GM18519 (cell line): Measurements from ENCODE around the gene GRAMD1B.
"Not testable (repeated sequence)": the region's sequence is repeated elsewhere in the genome, so short reads cannot be mapped to it uniquely, and the experiment has no call there.

Experiments used
- ATAC-seq: cut with Tn5 transposase; IDR thresholded peaks from one replicate; pipeline ENCODE4 v1.9.1; 2021; ENCODE audit warnings: mild to moderate bottlenecking, moderate library complexity; ENCODE audit not compliant: unreplicated experiment, low FRiP score

Gene GRAMD1B

DNA sequence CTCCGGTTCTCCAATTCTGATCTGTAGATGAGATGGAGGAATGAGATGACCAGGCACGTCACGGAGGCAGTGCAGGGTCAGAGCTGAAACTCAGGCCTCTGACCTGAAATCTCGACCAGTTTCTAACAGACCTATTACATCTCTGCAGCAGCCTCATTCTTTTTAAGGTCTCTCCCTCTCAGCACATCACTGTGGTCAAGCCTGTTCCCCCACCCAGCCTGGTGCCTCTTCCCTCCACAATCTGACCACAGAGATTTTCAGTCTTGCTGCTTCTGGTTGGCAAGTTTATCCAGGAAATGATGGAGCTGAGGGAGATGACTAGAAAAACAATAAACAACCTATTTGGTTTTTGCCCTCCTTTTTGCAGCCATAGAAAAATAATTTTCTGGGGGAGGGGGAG, 9.5 kb downstream of the GRAMD1B start:
- ATAC-seq: no peak

DNA sequence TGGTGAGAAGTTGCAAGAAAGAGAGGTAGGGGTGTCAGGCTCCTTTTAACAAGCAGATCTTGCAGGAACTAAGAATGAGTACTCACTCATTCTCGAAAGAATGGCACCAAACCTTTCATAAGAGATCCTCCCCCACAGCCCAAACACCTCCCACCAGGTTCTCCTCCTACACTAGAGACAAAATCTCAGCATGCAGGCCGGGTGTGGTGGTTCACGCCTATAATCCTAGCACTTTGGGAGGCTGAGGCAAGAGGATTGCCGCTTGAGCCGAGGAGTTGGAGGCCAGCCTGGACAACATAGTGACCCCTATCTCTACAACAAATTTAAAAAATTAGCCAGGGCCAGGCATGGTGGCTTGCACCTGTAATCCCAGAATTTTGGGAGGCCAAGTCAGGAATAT, 11.1 kb downstream of the GRAMD1B start:
- no peak for ATAC-seq

DNA sequence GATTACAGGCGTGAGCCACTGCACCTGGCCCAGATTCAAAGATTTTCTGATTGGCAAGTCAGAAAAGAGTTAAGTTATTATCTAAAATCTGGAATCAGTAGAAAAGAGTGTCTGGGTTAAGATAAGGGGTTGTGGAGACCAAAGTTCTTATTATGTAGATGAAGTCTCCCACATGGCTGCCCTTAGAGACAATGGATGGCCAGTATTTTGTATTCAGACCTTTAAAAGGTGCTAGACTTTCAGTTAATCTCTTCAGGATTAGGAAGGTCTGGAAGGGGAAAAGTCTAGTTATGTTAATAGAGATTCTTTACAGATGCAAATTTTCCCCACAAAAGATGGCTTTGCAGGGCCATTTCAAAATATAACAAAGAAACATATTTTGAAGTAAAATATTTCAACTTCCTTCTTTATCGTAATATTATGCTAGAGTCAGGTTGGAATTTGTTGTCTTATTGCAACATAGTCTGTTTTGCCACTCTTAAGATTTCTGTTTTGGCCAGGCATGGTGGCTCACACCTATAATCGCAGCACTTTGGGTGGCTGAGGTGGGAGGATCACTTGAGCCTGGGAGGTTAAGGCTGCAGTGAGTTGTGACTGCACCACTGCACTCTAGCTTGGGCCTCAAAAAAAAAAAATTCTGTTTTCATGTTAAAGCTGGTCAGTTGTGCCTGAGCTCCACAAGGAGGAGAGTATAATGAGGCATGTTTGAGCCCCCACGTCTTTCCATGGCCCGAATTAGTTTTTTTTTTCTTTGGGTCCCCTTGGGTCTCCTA, 14.0 kb downstream of the GRAMD1B start:
- ATAC-seq: no peak

DNA sequence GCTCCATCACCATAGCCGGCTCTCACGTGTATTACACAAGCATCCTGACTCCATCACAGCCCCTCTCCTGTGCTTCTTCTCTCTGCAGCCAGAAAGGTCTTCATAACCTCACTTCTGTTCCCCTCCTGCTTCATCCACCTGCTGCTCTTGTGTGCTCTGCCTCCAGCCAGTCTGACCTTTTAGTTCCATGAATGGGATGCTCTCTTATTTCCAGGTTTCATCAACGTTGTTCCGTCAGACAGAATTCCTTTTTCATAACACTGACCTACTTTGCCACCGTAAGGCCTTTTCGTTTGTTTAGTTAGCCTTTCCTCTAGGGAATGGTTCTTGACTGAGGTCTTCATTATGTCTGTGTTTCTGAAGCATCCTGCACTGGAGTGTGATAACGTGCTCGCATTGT, 18.8 kb downstream of the GRAMD1B start:
- ATAC-seq: no peak

DNA sequence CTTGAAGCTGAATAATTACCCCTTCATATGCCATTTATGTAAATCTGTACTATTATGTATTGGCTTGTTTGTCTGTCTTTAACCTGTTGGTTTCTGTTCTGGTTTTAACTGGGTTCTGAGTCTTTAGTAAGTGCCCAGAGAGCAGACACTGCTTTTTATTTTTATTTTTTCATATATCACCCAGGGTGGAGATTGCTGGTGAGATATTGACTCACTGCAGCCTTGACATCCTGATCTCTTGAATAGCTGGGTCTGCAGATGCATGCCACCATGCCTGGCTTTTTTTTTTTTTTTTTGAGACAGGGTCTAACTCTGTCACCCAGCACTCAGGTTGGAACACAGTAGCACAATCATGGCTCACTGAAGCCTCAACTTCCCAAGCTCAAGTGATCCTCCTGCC, 19.4 kb downstream of the GRAMD1B start:
- no peak for ATAC-seq

DNA sequence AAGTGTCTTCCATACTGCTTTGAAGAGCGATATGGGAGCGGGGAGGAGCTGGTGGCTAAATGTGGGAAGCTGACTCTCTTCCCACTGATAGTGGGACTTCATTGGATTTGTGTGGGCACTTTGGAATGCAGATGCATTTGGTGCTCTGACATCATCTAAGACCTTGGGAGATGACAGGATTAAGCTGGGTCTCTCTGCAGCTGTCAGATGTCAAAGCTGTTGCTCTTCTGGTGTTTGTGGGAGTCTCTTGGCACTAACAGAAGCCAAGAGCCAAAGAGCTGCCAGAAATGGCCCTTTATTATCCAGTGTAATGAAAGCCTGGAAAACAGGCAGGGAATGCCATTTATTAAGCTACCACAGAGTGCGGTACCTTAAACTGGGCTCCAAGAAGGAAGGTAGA, 20.6 kb downstream of the GRAMD1B start:
- no peak for ATAC-seq

DNA sequence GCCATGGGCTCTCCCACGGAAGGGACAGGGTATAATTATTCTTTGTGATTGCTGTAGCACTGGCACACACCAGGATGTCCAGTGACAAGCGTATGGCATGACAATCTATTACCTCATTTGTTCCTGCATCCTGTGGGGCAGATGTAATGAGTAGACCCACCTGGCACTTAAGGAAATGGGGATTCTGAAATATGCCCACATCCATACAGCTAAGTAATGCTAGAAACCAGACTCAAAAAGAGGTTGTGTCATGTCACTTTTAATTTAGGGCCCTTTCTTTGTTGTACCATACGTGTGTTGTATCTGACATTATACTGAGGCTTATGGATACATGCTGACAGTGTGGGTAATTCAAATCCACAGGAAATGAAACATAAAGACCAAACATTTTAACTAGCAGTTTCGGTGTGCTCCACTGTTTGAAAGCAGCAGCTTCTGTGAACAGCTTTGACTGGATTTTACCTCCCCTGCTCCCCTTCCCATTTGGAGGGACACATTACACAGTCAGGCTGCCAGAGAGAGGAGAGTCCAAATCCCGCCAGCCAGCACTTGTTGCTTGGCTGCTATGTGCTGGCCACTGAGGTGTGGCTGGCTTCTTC, 21.2 kb downstream of the GRAMD1B start:
- no peak for ATAC-seq

DNA sequence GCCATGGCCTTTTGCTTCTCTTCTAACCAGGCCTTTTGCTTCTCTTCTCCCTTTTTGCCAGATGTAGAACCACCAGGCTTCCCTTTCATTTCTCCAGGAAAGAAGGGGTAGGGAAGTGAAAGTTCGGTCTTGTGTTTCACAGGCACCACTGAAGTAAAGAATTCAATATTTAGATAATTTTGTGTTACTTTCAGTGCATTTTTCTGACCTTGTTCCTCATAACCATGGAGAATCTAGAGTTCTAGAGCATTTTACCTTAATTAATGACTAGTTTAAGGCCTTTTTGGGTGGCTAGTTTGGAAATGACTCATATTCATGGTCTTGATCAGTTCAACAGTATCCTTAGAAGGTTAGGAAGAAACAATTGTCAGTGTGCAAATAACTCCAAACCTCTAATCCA, 22.7 kb downstream of the GRAMD1B start:
- ATAC-seq: no peak

DNA sequence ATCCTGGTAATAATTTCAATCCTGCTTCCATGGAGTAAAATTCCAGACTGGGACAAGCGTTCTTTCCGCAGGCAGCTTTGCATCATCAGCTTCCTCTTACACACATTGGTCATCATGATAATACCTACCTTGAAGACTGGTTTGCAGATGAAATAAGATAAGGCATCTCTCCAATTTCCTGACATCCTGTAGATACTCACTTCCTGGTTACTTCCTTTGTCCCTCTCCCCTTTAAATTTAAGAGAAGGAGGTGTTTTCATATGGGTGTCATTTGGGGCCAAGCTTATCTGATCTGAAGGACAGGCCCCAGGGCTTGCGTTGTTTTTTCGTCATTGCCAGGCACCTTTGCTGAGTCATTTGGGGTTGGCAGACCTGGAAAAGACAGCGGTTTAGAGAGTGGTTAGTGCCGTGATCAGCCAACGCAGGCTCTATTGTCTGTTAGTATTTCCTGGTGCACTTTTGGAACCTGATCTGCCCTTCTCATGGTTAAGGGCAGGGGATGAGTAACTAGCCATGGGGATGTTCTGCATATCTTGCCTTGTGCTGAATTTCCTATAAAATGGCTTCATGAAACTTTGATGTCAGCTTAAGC, 24.1 kb downstream of the GRAMD1B start:
- ATAC-seq: no peak

DNA sequence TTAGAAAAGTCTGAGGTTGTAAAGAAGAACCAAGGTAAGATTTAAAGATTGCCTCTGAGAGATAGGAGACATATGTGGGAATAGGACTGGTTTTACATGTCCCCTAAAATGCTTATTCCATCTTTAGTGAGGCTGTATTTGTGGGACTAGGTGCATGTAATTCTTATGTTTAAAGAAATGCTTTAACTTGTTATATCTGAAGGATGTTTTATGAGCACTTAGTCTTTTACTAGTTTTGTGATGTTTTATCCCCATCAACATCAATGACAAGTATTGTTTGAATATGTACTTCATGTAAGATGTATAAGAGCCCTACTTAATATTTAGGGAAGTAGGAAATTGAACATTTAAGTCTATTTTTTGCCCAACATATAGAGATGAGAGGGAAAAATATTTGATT, 24.7 kb downstream of the GRAMD1B start:
- no peak for ATAC-seq

DNA sequence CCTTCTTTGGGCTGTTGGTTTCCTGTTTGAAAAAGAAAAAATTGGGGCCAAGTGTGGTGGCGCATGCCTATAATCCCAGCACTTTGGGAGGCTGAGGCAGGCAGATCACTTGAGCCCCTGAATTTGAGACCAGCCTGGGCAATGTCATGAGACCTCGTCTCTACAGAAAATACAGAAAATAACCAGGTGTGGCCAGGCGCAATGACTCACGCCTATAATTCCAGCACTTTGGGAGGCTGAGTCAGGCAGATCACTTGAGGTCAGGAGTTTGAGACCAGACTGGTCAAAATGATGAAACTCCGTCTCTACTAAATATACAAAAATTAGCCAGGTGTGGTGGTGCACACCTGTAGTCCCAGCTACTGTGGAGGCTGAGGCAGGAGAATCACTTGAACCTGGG, 26.4 kb downstream of the GRAMD1B start:
- ATAC-seq: not testable (repeated sequence)

DNA sequence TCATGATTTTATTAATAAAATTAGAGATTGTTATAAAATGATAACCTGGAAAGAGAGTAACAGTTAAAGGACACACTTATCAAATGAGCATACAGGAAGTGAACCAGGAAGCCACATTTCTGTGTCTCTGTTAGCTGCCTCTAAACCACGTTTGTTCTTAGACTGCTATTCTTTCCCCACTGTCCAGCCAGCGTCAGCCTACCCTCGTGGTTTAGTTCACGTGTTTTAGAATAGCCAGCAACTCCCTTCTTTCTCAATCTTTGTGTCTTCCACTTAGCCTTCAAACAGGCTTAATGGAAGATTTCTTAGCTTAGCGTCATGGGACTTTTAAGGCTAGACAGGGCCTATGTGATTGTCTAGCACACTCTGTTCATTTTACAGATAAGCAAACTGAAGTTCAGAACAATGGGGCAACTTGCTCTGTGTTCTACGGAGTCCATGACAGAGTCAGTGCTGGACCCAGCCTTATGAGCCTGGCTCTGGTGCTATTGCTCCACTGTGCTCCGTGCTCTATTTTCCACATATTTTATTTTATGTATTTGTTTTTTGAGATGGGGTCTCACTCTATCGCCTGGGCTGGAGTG, 27.2 kb downstream of the GRAMD1B start:
- ATAC-seq: no peak

DNA sequence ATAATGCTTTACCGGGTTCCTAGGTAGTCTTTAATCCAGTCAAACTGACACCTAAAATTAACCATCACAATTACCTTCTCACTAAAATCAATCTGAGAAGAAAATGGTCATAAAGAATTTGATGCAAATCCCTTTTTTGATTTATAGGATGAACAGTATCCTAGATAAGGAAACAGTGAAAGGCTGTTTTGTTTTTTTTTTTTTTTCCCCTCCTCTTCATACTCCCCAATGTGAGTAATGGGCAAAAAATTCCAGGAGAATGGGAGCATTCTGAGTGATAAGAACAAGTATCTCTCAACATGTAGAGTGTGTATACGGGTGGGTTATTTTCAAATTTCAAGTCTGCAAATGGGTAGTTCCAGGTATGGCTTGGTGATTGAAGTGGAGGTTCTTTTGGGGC, 28.4 kb downstream of the GRAMD1B start:
- no peak for ATAC-seq

DNA sequence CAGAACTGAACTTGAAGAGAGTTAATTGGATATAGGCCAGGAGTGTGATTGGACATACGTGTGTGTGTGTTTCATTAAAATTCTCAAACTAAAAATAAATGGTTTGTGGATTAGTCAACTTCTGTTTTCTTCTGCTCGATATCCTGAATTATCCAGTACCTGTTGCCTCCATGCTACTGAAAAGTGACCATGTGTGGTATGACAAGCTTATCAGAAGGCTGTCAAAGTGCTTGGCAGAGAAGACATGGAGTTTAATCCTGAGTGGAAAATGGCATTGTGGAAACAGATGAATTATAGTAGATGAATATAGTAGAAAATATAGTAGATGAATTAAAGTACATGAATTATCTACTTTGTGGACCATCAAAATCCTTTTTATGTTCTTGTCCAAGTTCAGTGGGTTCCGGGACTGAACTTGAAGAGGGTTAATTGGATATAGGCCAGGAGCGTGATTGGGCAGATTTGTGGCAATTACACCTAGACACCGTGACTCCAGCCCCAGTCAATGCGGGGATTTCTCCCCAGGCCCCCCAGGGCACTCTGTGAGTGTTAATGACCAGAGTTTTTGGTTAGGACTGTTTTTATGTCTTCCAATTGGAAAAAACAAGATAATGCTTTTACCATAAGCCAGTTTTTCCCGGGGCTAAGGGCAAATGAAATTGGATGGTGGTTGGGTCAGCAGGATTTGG, 30.1 kb downstream of the GRAMD1B start:
- ATAC-seq: no peak

DNA sequence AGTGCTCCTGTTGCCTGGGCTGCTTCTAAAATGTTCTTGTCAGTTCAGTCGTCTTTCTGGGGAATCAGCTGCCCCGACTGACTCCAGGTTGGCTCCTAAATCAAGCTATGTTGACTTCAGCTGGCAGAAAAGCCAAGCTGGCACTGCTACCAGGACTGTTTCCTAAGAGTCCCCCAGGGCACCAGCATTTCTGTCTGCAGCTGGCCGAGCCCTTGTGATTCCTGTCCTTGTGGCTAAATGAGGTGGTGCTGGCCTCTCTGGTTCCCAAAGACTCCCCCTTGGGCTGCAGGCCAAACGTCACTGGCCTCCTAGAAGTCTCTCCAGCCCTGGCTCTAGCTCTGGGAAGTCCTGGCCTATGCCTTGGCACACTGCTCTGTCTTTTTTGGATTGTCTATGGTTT, 31.1 kb downstream of the GRAMD1B start:
- no peak for ATAC-seq

DNA sequence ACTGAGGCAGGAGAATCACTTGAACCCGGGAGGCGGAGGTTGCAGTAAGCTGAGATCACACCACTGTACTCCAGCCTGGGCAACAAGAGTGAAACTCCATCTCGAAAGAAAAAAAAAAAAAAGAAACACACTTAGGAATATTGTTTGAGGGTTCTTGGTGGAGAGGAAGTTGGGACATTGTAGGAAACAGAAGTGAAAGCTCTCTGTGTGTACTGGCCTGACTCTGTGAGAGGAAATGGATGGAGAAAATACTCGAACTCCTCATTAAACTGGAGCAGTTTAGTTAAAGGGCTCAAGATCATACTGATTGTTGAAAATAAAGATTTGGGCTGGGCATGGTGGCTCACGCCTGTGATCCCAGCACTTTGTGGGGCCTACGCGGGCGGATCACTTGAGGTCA, 35.6 kb downstream of the GRAMD1B start:
- not testable (repeated sequence) for ATAC-seq

DNA sequence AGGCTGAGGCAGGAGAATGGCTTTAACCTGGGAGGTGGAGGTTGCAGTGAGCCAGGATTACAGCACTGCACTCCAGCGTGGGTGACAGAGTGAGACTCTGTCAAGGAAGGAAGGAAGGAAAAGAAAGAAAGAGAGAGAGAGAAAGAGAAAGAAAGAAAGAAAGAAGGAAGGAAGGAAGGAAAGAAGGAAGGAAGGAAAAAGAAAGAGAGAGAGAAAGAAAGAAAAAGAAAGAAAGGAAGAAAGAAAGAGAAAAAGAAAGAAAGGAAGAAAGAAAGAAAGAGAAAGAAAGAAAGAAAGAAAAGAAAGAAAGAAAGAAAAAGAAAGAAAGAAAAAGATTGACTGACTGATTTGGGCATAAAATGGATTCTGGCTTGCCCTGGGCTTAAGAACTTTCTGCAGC, 36.1 kb downstream of the GRAMD1B start:
- not testable (repeated sequence) for ATAC-seq

DNA sequence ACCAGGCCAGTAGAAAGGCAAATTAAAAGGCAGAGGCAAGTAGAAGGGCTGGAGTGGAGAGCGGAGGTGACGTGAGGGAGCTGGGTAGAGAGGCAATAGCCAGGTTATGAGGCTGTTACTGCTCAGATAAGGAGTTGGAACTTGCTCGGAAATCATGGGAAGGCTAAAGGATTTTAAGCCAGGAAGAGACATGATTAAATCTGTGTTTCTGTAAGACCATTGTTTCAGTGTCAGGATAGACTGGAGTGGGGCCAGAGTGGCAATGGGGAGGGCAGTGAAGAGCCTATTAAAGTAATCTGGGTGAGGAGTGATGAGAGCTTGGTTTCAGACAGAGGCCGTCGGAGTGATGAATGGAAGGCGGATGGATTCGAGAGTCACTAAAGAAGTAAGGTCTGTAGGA, 39.0 kb downstream of the GRAMD1B start:
- no peak for ATAC-seq

DNA sequence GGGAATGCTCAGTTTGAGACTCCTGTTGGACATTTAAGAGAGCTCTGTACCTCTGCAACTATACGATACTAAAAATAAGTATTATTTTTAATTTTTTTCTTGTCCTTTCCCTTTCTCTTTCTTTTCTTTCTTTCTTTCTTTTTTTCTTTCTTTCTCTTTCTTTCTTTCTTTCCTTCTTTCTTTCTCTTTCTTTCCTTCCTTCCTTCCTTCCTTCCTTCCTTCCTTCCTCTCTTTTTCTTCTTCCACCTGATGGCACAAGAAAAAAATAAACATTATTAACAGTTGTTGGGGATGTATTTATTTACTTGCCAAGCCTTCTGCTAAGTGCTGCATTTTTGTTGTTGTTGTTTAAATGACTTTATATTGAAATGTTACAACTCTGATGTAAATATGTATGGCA, 39.5 kb downstream of the GRAMD1B start:
- ATAC-seq: no peak

DNA sequence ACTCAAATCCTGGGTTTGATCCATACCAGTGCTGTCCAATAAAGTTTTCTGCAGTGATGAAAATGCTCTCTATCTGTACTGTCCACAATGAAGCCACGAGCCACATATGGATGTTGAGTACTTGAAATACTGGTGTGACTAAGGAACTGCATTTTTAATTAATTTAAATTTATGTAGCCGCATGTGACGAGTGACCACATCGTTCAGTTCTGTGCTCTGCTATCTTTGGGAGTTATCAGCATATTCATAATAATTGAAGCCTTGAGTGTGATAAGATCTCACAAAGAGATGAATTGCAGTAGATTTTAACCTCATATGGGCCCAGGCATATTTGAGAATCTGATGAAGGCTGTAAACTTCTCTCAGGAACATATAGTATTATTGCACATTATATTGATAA, 40.8 kb downstream of the GRAMD1B start:
- ATAC-seq: no peak
